MCF 10A (cell line): ENCODE data around the gene EVX1. TPM values are rescaled to one million over a fixed set of nuclear protein-coding genes. Genes with fewer than 3 reads are reported as not detected.

Source experiments
- BruUV-seq: library from RNA; stranded (reverse); fragments of 400-500 nt; replicated peaks from 2 replicates; lab custom pipeline; 2021; lab: Mats Ljungman, UMichigan
- CTCF ChIA-PET: fragments of 300-600 bp; sonication (Branson Sonifier 250); formaldehyde crosslinking; extraction: SDS; loops from one replicate; lab custom pipeline; 2021; ENCODE audit warnings: antibody characterized with exemption, inconsistent platforms; lab: Yijun Ruan, JAX
- POLR2A ChIA-PET: fragments of 300-600, 350-650 bp; sonication (Branson Sonifier 250); formaldehyde crosslinking; extraction: SDS; loops from one replicate; lab custom pipeline; 2020; ENCODE audit warnings: antibody characterized with exemption, inconsistent platforms; lab: Yijun Ruan, JAX
- DNase-seq: peaks from one replicate; pipeline ENCODE4 v3.0.0-alpha.2; 2018; ENCODE audit not compliant: unreplicated experiment
- H3K27ac Mint-ChIP-seq: one replicate; pipeline ENCODE4 v1.8.0; 2022; ENCODE audit warnings: mild to moderate bottlenecking, low read depth, mixed read lengths; ENCODE audit not compliant: unreplicated experiment
- H3K27me3 Mint-ChIP-seq: one replicate; pipeline ENCODE4 v1.8.0; 2022; ENCODE audit warnings: mixed read lengths; ENCODE audit not compliant: insufficient read depth, unreplicated experiment
- H3K36me3 Mint-ChIP-seq: one replicate; pipeline ENCODE4 v1.8.0; 2022; ENCODE audit warnings: mild to moderate bottlenecking, moderate library complexity, mixed read lengths; ENCODE audit not compliant: insufficient read depth, unreplicated experiment
- H3K4me1 Mint-ChIP-seq: one replicate; pipeline ENCODE4 v1.8.0; 2022; ENCODE audit warnings: mixed read lengths; ENCODE audit not compliant: insufficient read depth, unreplicated experiment
- H3K4me3 Mint-ChIP-seq: one replicate; pipeline ENCODE4 v1.8.0; 2022; ENCODE audit warnings: mild to moderate bottlenecking, moderate library complexity, mixed read lengths; ENCODE audit not compliant: unreplicated experiment
- H3K9me3 Mint-ChIP-seq: one replicate; pipeline ENCODE4 v1.8.0; 2022; ENCODE audit warnings: mixed read lengths; ENCODE audit not compliant: unreplicated experiment
- intact Hi-C: fragments of 100-400 bp; cut with micrococcal nuclease; formaldehyde crosslinking; loops from 2 replicates; pipeline ENCODE4 v1.14.1; 2022
- total RNA-seq: library from RNA; stranded (reverse); gene quantifications from 2 replicates; pipeline ENCODE4 v1.2.3, GENCODE V29; 2022
- TF ChIP-seq, protein P1 (sequence below): fragments of 200-600 bp; IDR thresholded peaks from one replicate; pipeline ENCODE4 v1.8.0; 2022; ENCODE audit warnings: antibody characterized with exemption, mild to moderate bottlenecking; ENCODE audit not compliant: unreplicated experiment

EVX1 gene
- total RNA-seq, 1 experiment from 2014 or later = not detected

DNA sequence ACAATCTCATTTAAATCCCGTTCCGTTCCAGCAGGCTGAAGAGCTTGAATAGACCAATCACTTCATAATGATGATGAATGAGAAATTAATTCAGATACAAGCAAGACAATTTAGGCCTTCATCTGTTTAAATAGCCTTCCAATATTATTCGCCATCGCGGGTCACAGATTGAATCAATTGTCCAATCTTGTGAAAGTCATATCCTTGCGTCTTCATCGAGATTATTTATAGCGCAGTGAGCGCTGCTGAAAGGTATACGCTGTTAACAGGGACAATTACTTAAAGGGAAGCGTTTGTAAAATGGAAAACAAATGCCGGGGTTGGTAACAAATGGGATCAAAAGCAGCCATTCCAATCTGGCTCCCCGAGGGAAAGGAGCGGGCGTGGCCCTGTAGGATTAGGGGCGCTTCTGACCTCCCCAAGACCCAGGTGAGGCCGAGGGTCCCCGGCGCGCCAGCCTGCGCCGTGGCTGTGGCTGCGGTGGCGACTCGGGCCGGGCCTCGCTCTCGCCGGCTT is 8.6 kb downstream of the EVX1 start:
- DNase-seq = no peak
- ChIA-PET POLR2A (no interaction called here), CTCF (no interaction called here)
- no TSS peak for BruUV-seq
- Mint-ChIP-seq H3K9me3 (no peaks in the 10 kb centered on the region), H3K27ac (no peak overlapping the region), H3K27me3 (no peaks in the 10 kb centered on the region), H3K4me3 (no peak overlapping the region), H3K36me3 (no peaks in the 10 kb centered on the region), H3K4me1 (peaks cover 19% of the 10 kb centered on the region)
- intact Hi-C loops = no loop called here
- TF ChIP-seq, protein P1, sequence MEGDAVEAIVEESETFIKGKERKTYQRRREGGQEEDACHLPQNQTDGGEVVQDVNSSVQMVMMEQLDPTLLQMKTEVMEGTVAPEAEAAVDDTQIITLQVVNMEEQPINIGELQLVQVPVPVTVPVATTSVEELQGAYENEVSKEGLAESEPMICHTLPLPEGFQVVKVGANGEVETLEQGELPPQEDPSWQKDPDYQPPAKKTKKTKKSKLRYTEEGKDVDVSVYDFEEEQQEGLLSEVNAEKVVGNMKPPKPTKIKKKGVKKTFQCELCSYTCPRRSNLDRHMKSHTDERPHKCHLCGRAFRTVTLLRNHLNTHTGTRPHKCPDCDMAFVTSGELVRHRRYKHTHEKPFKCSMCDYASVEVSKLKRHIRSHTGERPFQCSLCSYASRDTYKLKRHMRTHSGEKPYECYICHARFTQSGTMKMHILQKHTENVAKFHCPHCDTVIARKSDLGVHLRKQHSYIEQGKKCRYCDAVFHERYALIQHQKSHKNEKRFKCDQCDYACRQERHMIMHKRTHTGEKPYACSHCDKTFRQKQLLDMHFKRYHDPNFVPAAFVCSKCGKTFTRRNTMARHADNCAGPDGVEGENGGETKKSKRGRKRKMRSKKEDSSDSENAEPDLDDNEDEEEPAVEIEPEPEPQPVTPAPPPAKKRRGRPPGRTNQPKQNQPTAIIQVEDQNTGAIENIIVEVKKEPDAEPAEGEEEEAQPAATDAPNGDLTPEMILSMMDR = no peak

DNA sequence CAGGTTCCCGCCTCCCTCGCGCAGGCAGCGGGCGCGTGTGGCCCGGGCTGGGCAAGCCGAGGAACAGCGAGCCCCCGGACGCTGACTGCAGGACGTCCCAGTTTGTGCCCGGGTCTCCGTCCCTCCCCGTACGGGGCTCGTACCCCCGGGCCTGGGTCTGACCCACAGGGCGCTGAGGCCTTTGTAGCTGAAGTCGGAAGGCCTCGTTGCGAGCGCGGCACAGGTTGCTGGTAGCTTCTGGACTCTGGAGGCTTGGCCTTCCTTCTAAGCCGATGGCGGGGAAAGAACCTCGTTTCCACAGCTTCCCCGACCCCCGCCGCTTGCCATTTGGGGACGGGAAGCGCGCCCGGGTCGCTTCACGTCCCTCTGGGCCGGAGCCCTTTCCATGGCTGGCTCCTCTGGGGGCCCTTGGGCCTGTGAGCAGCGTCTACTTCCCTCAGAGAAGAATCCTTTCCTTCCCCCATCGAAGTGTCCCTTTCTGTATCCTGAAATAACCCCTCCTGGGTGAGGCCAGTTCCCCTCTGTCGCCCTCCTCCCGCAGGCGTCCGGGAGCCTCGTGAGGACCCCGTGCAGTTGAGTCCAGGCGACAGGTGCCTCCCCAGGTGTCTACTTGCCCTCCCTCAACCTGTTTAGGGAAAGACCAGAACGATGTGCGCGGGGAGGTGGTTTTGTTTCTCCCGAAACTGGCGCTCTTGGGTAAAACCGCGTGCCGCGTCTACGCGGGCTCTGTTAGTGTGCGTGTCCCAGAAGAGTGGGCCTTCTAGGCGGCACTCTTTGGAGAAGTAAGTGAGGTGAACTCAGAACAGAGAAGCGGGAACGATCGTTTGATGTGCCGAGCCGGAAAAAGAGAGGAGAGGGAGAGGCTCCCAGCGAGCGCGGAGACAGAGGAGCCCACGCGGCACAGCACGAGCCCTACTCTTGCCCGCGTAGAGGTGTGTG is 9.3 kb downstream of the EVX1 start:
- CTCF ChIA-PET = interaction anchor here (0.6 kb wide), 1 partner anchor 382 kb away, joined by 3 read pairs; no protein-coding TSS in a partner anchor
- no TSS peak for BruUV-seq
- no peak overlapping the region for H3K27ac Mint-ChIP-seq

GRCh38 chr7:27254625-27255024 is 12.0 kb downstream of the EVX1 start:
- POLR2A ChIA-PET = interaction anchor here (0.7 kb wide), 1 partner anchor 653 kb away, joined by 3 read pairs; no protein-coding TSS in a partner anchor
- no TSS peak for BruUV-seq
- intact Hi-C loops = no loop called here

More for the DNA sequence above, 9.3 kb downstream of the EVX1 start:
- DNase-seq = no peak
- POLR2A ChIA-PET = no interaction called here
- no peaks in the 10 kb centered on the region for H3K27me3 Mint-ChIP-seq
- no peaks in the 10 kb centered on the region for H3K9me3 Mint-ChIP-seq
- no peaks in the 10 kb centered on the region for H3K36me3 Mint-ChIP-seq
- TF ChIP-seq, protein P1 = no peak
- H3K4me3 Mint-ChIP-seq = no peak overlapping the region
- H3K4me1 Mint-ChIP-seq = peaks cover 19% of the 10 kb centered on the region
- intact Hi-C loops = no loop called here

More at GRCh38 chr7:27254625-27255024, 12.0 kb downstream of the EVX1 start:
- no peak for DNase-seq
- Mint-ChIP-seq H3K9me3 (no peaks in the 10 kb centered on the region), H3K27ac (no peak overlapping the region), H3K4me1 (no peaks in the 10 kb centered on the region), H3K4me3 (no peak overlapping the region), H3K36me3 (no peaks in the 10 kb centered on the region), H3K27me3 (no peaks in the 10 kb centered on the region)
- TF ChIP-seq, protein P1 = no peak
- CTCF ChIA-PET = interaction anchor here (0.6 to 0.8 kb wide), 2 partner anchors 9 to 45 kb away, joined by 3 read pairs; no protein-coding TSS in a partner anchor
